HL-60 (cell line): ENCODE results near the gene PACRG.

Source experiments
- DNase-seq, 2 experiments: peaks; one replicate each; pipeline ENCODE4 v3.0.0-alpha.2; 2010 to 2020; ENCODE audit warnings: low read depth in 1 of 2, low spot score in 1 of 2
- H3K27ac ChIP-seq: fragments of 250-450 bp; sonication (Bioruptor Pico); replicated peaks from 2 replicates; pipeline ENCODE4 v1.5.1; 2020; ENCODE audit warnings: mild to moderate bottlenecking, moderate library complexity
- H3K27me3 ChIP-seq: fragments of 250-450 bp; sonication (Bioruptor Pico); 2 replicates; pipeline ENCODE4 v1.5.1; 2021; ENCODE audit warnings: mild to moderate bottlenecking, moderate library complexity; ENCODE audit not compliant: insufficient read depth, poor library complexity, severe bottlenecking
- H3K4me3 ChIP-seq: replicated peaks from 2 replicates; pipeline ENCODE4 v1.5.1; 2011; ENCODE audit warnings: mild to moderate bottlenecking, control low read depth, low read length; ENCODE audit not compliant: insufficient read depth
- GABPA ChIP-seq: IDR thresholded peaks from 2 replicates; pipeline ENCODE4 v1.6.1; 2012; ENCODE audit warnings: low read depth
- POLR2AphosphoS5 ChIP-seq: IDR thresholded peaks from 2 replicates; pipeline ENCODE4 v1.6.1; 2012; ENCODE audit warnings: low read depth
- REST ChIP-seq: IDR thresholded peaks from 2 replicates; pipeline ENCODE4 v1.6.1; 2012; ENCODE audit warnings: low read depth; ENCODE audit not compliant: insufficient replicate concordance
- SPI1 ChIP-seq: IDR thresholded peaks from 2 replicates; pipeline ENCODE4 v1.6.1; 2012; ENCODE audit warnings: low read depth, mild to moderate bottlenecking, borderline replicate concordance
- TF ChIP-seq, protein P1 (sequence below): IDR thresholded peaks from one replicate; pipeline ENCODE4 v1.5.1; 2011; ENCODE audit warnings: low read length, control low read depth, inconsistent platforms; ENCODE audit not compliant: insufficient read depth

The PACRG gene

GRCh38 chr6:163212123-163212522, 484.3 kb downstream of the PACRG start:
- TF ChIP-seq REST (no peak), GABPA (no peak), POLR2AphosphoS5 (no peak), SPI1 (no peak)
- TF ChIP-seq, protein P1, sequence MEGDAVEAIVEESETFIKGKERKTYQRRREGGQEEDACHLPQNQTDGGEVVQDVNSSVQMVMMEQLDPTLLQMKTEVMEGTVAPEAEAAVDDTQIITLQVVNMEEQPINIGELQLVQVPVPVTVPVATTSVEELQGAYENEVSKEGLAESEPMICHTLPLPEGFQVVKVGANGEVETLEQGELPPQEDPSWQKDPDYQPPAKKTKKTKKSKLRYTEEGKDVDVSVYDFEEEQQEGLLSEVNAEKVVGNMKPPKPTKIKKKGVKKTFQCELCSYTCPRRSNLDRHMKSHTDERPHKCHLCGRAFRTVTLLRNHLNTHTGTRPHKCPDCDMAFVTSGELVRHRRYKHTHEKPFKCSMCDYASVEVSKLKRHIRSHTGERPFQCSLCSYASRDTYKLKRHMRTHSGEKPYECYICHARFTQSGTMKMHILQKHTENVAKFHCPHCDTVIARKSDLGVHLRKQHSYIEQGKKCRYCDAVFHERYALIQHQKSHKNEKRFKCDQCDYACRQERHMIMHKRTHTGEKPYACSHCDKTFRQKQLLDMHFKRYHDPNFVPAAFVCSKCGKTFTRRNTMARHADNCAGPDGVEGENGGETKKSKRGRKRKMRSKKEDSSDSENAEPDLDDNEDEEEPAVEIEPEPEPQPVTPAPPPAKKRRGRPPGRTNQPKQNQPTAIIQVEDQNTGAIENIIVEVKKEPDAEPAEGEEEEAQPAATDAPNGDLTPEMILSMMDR, result no peak
- Histone ChIP-seq H3K27me3 (no peaks in the 10 kb centered on the region), H3K4me3 (no peak overlapping the region), H3K27ac (no peak overlapping the region)
- DNase-seq, result no peak

DNA sequence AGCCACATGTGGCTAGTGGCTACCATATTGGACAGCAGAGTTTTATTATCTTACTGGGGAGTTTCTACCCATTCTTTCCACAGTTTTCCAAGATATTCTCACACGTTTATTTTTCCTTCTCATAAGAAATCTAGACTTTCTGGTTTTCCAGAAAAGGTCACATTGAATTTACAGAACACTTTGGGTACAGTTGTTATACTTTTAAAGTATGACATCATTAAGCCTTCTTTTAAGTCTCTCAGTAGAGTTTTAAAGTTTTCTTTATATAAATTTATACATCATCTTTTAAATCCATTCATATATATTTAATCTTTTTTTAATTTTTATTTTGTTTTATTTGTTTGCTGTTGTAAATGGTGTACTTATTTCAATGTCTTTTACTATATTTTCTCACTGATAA, 486.5 kb downstream of the PACRG start:
- TF ChIP-seq, protein P1, result no peak
- no peak for TF ChIP-seq GABPA
- no peak for TF ChIP-seq POLR2AphosphoS5
- TF ChIP-seq REST, result no peak
- no peak overlapping the region for H3K27ac ChIP-seq
- no peak overlapping the region for H3K4me3 ChIP-seq
- no peak for DNase-seq
- no peaks in the 10 kb centered on the region for H3K27me3 ChIP-seq

DNA sequence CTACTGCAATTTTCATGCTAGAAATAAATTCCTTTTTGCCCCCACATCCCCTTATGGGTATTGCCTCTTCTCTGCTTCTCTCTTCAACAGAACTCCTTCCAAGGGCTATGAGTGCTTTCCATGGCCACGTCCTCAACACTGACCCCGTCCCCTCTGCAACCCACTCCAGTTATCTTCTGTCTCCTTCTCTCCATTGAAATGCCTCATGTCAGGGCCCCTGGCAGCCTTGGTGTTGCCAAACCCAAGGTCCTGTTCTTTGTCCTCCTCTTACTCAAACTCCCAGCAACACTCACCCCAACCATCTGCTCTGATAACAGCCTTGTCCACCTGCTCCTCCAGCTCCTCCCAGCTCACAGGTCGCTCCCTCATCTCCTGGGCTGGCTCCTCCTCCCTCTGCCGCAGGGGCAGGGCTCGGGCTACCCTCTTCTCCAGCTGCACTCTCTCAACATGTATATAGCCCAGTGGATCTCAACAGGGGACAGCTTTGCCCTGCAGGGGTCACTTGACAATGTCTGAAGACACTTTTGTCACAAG, 490.7 kb downstream of the PACRG start:
- no peak overlapping the region for H3K4me3 ChIP-seq
- no peak for DNase-seq
- H3K27ac ChIP-seq, result no peak overlapping the region
- TF ChIP-seq REST (no peak), GABPA (no peak), SPI1 (no peak), POLR2AphosphoS5 (no peak)
- TF ChIP-seq, protein P1, result no peak
- H3K27me3 ChIP-seq, result no peaks in the 10 kb centered on the region
